ENCODE data around the gene VAV1. TPM values are rescaled to one million over a fixed set of nuclear protein-coding genes. Genes with fewer than 3 reads are reported as not detected.

Gene VAV1
- total RNA-seq, 1 donor from 2014 or later: not detected

- Mint-ChIP-seq H3K36me3 (peaks cover 24% of the 10 kb centered on the region), H3K4me1 (peaks cover 7% of the 10 kb centered on the region), H3K27ac (no peak overlapping the region), H3K27me3 (ENCODE audit: low read depth) (peaks cover 4% of the 10 kb centered on the region), H3K9me3 (no peaks in the 10 kb centered on the region), H3K4me3 (peak overlapping the region; percentile 60)
- no peak for DNase-seq (ENCODE audit: low spot score in 2 of 2, unreplicated experiment in 2 of 2)
- TF ChIP-seq, protein P1, sequence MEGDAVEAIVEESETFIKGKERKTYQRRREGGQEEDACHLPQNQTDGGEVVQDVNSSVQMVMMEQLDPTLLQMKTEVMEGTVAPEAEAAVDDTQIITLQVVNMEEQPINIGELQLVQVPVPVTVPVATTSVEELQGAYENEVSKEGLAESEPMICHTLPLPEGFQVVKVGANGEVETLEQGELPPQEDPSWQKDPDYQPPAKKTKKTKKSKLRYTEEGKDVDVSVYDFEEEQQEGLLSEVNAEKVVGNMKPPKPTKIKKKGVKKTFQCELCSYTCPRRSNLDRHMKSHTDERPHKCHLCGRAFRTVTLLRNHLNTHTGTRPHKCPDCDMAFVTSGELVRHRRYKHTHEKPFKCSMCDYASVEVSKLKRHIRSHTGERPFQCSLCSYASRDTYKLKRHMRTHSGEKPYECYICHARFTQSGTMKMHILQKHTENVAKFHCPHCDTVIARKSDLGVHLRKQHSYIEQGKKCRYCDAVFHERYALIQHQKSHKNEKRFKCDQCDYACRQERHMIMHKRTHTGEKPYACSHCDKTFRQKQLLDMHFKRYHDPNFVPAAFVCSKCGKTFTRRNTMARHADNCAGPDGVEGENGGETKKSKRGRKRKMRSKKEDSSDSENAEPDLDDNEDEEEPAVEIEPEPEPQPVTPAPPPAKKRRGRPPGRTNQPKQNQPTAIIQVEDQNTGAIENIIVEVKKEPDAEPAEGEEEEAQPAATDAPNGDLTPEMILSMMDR (IDR thresholded peaks at IDR 0.05; ENCODE audit: unreplicated experiment): no peak
These were observed 20.0 kb upstream of the VAV1 start for GRCh38 chr19:6752256-6753177.

DNA sequence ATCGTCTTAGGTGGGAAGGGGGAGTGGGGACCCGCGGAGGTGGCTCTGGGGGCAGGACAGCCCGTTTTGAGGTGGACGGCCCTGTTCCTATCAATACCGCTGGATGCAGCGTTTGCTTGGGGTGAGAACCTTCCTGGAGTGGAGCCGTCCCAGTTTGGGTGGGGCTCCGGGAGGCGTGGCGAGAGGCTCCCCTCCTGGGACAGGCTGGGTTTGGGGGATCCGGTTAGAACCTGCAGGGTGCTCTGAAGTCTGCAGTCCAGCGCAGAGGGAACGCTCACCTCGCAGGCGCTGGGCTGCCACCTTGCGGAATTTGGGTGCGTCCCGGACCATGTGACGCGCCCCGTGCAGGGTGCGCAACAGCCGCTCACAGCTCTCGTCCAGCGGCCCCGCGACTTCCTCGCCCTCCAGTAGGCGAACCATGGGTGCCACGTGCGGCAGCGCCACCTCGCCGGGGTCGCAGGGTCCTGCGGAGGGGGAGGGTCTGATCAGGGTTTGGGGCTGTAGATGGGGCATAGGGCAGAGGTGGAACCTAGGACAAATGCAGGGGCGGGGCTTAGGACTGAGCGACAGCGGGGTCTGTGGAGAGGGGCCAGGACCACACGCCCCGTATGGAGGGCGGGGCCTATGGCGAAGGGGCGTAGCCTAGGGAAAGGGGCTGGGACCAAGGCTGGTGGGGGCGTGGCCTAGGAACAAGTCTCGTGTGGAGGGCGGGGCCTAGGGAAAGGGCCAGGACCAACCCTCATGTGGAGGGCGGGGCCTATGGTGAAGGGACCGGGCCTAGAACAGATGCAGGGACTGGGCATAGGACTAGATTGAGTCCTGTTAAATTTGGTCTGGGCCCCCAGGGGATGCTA is 19.1 kb upstream of the VAV1 start:
- Mint-ChIP-seq H3K27ac (peak overlapping the region; percentile 66), H3K36me3 (peaks cover 18% of the 10 kb centered on the region), H3K9me3 (no peaks in the 10 kb centered on the region), H3K4me1 (peaks cover 7% of the 10 kb centered on the region), H3K27me3 (ENCODE audit: low read depth) (peaks cover 4% of the 10 kb centered on the region), H3K4me3 (peak overlapping the region; percentile 60)
- DNase-seq (ENCODE audit: low spot score in 2 of 2, unreplicated experiment in 2 of 2): peak in 1 of 2 experiments; percentile 70
- TF ChIP-seq, protein P1 (IDR thresholded peaks at IDR 0.05; ENCODE audit: unreplicated experiment): no peak

GRCh38 chr19:6754136-6754535 is 18.4 kb upstream of the VAV1 start:
- H3K9me3 Mint-ChIP-seq: no peaks in the 10 kb centered on the region
- peaks cover 15% of the 10 kb centered on the region for H3K36me3 Mint-ChIP-seq
- H3K4me3 Mint-ChIP-seq: no peak overlapping the region
- DNase-seq (ENCODE audit: low spot score in 2 of 2, unreplicated experiment in 2 of 2): no peak
- H3K27ac Mint-ChIP-seq: no peak overlapping the region
- H3K4me1 Mint-ChIP-seq: peaks cover 7% of the 10 kb centered on the region
- TF ChIP-seq, protein P1 (IDR thresholded peaks at IDR 0.05; ENCODE audit: unreplicated experiment): no peak
- H3K27me3 Mint-ChIP-seq (ENCODE audit: low read depth): peaks cover 4% of the 10 kb centered on the region

DNA sequence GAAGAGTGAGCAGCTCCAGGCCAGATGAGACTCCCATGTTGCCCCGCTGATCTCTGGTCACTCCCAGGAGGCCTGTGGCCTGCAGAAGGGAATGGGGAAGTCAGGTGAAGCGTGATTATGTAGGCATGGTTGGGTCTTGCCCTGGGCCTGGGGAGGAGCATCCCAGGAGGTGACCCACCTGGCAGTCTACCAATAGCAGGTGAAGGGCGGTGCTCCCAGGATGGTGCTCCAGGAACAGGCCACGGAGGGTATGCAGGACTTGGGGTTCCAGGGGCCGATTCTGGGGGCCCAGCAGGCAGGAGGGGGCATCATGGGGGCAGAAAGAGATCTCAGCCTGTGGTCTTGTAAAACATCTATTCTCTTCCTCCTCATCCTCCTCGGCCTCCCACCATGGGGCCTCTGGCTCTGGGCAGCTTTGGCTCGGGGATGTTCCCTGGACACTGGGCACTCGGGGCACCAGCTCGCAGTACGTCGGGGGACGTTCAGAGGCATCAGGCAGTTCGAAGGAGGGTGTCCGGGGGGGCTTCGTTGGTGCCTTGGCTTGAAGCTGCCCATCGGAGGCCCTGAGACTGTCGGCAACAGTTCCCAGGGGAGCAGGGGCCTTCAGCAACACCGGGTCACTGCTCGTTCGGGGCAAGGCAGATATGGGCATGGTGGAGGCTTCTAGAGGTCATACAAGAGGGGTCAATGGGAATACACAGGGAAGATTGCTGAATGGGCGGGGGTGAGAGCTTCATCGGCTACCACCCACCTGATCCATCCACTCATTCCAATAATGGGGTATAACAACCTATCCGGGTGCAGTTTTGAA is 17.6 kb upstream of the VAV1 start:
- no peak overlapping the region for H3K4me3 Mint-ChIP-seq
- peaks cover 4% of the 10 kb centered on the region for H3K27me3 Mint-ChIP-seq (ENCODE audit: low read depth)
- TF ChIP-seq, protein P1 (IDR thresholded peaks at IDR 0.05; ENCODE audit: unreplicated experiment): no peak
- H3K36me3 Mint-ChIP-seq: peaks cover 10% of the 10 kb centered on the region
- H3K27ac Mint-ChIP-seq: no peak overlapping the region
- H3K9me3 Mint-ChIP-seq: no peaks in the 10 kb centered on the region
- H3K4me1 Mint-ChIP-seq: peaks cover 7% of the 10 kb centered on the region
- DNase-seq (ENCODE audit: low spot score in 2 of 2, unreplicated experiment in 2 of 2): no peak

DNA sequence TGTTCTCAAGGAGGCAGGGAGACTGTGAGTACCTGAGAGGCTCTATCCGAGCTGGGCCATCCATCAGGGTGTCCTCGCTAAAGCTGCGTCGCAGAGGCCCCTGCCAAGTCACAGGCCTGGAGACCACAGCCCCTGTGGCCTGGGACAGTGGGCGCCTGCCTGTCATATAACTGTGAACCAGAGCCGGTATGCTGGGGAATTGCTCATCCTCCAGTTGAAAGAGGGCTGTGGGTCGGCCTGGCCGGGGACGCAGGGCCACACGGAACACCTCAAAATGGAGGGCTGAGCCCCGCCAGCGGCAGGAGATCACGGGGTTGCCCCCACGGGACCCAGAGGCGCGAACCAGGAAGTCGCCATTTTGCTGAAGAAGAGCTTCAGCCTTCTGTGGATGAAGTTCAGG is 11.9 kb upstream of the VAV1 start:
- Mint-ChIP-seq H3K36me3 (no peaks in the 10 kb centered on the region), H3K4me1 (peaks cover 4% of the 10 kb centered on the region), H3K4me3 (no peak overlapping the region), H3K27me3 (ENCODE audit: low read depth) (peaks cover 2% of the 10 kb centered on the region), H3K9me3 (no peaks in the 10 kb centered on the region), H3K27ac (no peak overlapping the region)
- DNase-seq (ENCODE audit: low spot score in 2 of 2, unreplicated experiment in 2 of 2): no peak
- TF ChIP-seq, protein P1 (IDR thresholded peaks at IDR 0.05; ENCODE audit: unreplicated experiment): no peak
